Measurements from ENCODE around the gene USP47.

The USP47 gene

DNA sequence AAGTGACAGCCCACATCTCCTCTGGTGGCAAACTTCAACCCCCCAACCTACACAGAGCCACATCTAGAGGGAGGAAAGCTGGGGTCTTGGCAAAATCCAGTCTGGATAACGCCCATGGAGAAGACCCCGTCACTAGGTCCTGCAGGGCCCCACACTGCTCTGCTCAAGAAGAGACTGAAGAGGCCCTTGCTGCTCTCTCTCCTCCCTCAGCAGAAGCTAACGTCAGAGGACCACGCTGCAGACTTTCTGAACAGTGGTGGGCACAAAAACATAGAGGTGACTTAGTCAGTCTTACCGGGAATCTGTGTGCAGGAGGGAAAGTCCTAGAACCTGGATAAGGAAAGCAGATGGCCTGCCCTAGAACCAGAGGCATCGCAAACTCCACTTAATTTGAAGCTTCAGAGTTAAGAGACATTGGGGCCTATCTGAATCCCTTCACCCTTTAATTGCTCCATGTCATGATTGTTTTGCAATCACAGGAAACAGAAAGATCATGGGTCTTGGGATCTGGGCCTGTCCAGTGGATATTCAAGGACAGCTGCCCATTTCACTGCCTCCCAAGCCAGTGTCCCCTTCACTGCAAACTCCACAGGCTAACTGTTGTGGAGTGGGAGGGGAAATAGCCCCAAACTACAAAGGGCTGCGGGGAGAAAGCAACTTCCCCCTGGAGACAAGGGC lies 164.9 kb downstream of the USP47 start:
- no peak for DNase-seq

GRCh38 chr11:12007230-12007593 lies 165.4 kb downstream of the USP47 start:
- DNase-seq = no peak

GRCh38 chr11:12007769-12008737 lies 166.3 kb downstream of the USP47 start, which contains the start of gene DKK3:
Gene DKK3 (minus strand): TSS chr11:12008626. CDS start chr11:12008582, 44 bp downstream.
- DNase-seq = no peak

All from SHP77 (cell line).